Measurements from ENCODE around the gene SLC17A9. TPM values are rescaled to one million over a fixed set of nuclear protein-coding genes. Genes with fewer than 3 reads are reported as not detected.

SLC17A9 gene
- total and polyA plus RNA-seq, 11 donors = 0.16 to 6.6 (median 0.85) TPM

- no peak for DNase-seq
- no peak overlapping the region for H3K4me3 ChIP-seq
- no peak for ATAC-seq
- H3K4me1 ChIP-seq = peaks cover 3 to 54% (median 36%) of the 10 kb centered on the region in 12 donors
- 88 to 92% (median 92%) methylated on average over 11 of the region's 11 CpGs for WGBS, 4 donors
- H3K36me3 ChIP-seq = peaks cover 0 to 43% (median 33%) of the 10 kb centered on the region in 9 donors
- H3K27me3 ChIP-seq = no peaks in the 10 kb centered on the region
- TF ChIP-seq CTCF (IDR thresholded peaks at IDR 0.05) (no peak), POLR2A (IDR thresholded peaks at IDR 0.05) (no peak)
- intact Hi-C loops (cut with DNase I) = no loop called here
- H3K9me3 ChIP-seq = peaks cover 0 to 5% (median 0%) of the 10 kb centered on the region in 12 donors
- H3K27ac ChIP-seq = no peak overlapping the region
Measured at GRCh38 chr20:62951143-62951895, 1.2 kb upstream of the SLC17A9 start.

GRCh38 chr20:62951896-62952372 lies 575 bp upstream of the SLC17A9 start:
- no peak for TF ChIP-seq CTCF (IDR thresholded peaks at IDR 0.05)
- no peak for TF ChIP-seq POLR2A (IDR thresholded peaks at IDR 0.05)

GRCh38 chr20:62952968-62953838 lies 694 bp downstream of the SLC17A9 start:
- 68 to 77% (median 70%) methylated on average over 7 to 19 of the region's 19 CpGs for WGBS, 4 donors
- peak overlapping the region in 10 of 12 donors; percentile 14 to 52 (median 39) for H3K4me3 ChIP-seq
- H3K36me3 ChIP-seq = peaks cover 0 to 24% (median 15%) of the 10 kb centered on the region in 9 donors
- intact Hi-C loops (cut with DNase I) = no loop called here
- ATAC-seq = peak in 1 of 4 donors; percentile 4
- no peaks in the 10 kb centered on the region for H3K27me3 ChIP-seq
- TF ChIP-seq CTCF (IDR thresholded peaks at IDR 0.05) = no peak
- no peak for TF ChIP-seq POLR2A (IDR thresholded peaks at IDR 0.05)
- peaks cover 3 to 39% (median 25%) of the 10 kb centered on the region in 12 donors for H3K4me1 ChIP-seq
- DNase-seq = no peak
- H3K27ac ChIP-seq = peak overlapping the region in 11 of 12 donors; percentile 43 to 95 (median 78)
- H3K9me3 ChIP-seq = peaks cover 0 to 5% (median 0%) of the 10 kb centered on the region in 12 donors

More at GRCh38 chr20:62951896-62952372, 575 bp upstream of the SLC17A9 start:
- intact Hi-C loops (cut with DNase I) = no loop called here
- ATAC-seq (no peak), DNase-seq (no peak)
- Histone ChIP-seq H3K4me1 (peaks cover 3 to 48% (median 31%) of the 10 kb centered on the region in 12 donors), H3K9me3 (peaks cover 0 to 5% (median 0%) of the 10 kb centered on the region in 12 donors), H3K4me3 (peak overlapping the region in 7 of 12 donors; percentile 13 to 52 (median 40)), H3K36me3 (peaks cover 0 to 37% (median 27%) of the 10 kb centered on the region in 9 donors), H3K27ac (peak overlapping the region in 1 of 12 donors; percentile 95), H3K27me3 (no peaks in the 10 kb centered on the region)
- WGBS, 4 donors = 92 to 96% (median 94%) methylated on average over 7 to 8 of the region's 8 CpGs

Measured in heart left ventricle (tissue), 16 donors.